ENCODE data around the gene RASL10A. TPM values are rescaled to one million over a fixed set of nuclear protein-coding genes. Genes with fewer than 3 reads are reported as not detected.

The RASL10A gene
- total and polyA plus RNA-seq, 2 experiments from 2014 or later = 1.6 to 3.0 TPM

GRCh38 chr22:29313576-29314466 is 1.7 kb downstream of the RASL10A start (continued):
- TF ChIP-seq NANOG (IDR thresholded peaks at IDR 0.05; ENCODE audit: borderline replicate concordance) = no peak

- ATAC-seq = peak; percentile 62
- DNase-seq (ENCODE audit: low spot score) = peak; percentile 89
- Histone ChIP-seq H3K27ac (ENCODE audit: low read depth) (no peak overlapping the region), H3K36me3 (ENCODE audit: insufficient read depth) (no peaks in the 10 kb centered on the region), H3F3A (replicated peaks; ENCODE audit: low read depth) (peaks cover 24% of the 10 kb centered on the region), H2AFZ (no peak overlapping the region), H3K4me3 (no peak overlapping the region), H3K4me1 (ENCODE audit: insufficient read depth) (peaks cover 5% of the 10 kb centered on the region; the same call in 1 of the 2 replicates), H3K79me2 (replicated peaks; ENCODE audit: insufficient read depth) (no peaks in the 10 kb centered on the region), H3K27me3 (ENCODE audit: insufficient read depth) (peaks cover 54% of the 10 kb centered on the region), H3K9me2 (ENCODE audit: insufficient read depth) (no peaks in the 10 kb centered on the region), H4K20me1 (replicated peaks; ENCODE audit: insufficient read depth) (peaks cover 9% of the 10 kb centered on the region), H3K4me2 (no peak overlapping the region)
- H3K27me3 Mint-ChIP-seq (ENCODE audit: insufficient read depth, low read depth, poor library complexity) = peaks cover 47% of the 10 kb centered on the region
- peaks cover 24% of the 10 kb centered on the region for H3K4me1 Mint-ChIP-seq
- H3K36me3 Mint-ChIP-seq (ENCODE audit: low read depth) = peaks cover 7% of the 10 kb centered on the region; the same call in 1 of the 3 replicates
- no peak overlapping the region for H3K4me3 Mint-ChIP-seq
- H3K27ac Mint-ChIP-seq = no peak overlapping the region
- peaks cover 21% of the 10 kb centered on the region for H3K9me3 Mint-ChIP-seq
- no peak for TF ChIP-seq JUNB (IDR thresholded peaks at IDR 0.05; ENCODE audit: unreplicated experiment)
- no peak for TF ChIP-seq REST (IDR thresholded peaks at IDR 0.05; ENCODE audit: unreplicated experiment)
- TF ChIP-seq ZNF114 (CRISPR knock-in tag; IDR thresholded peaks at IDR 0.05) = no peak
- no peak for TF ChIP-seq ZNF331 (CRISPR knock-in tag; IDR thresholded peaks at IDR 0.05; ENCODE audit: low read depth)
- no peak for TF ChIP-seq ETS1 (IDR thresholded peaks at IDR 0.05)
- peak; percentile 85 to 99 for TF ChIP-seq CTCF (conservative IDR thresholded peaks at IDR 0.05; ENCODE audit: low read depth in 2 of 2)
- no peak for TF ChIP-seq STAT1 (IDR thresholded peaks at IDR 0.05; ENCODE audit: unreplicated experiment)
- TF ChIP-seq EZH2 (IDR thresholded peaks at IDR 0.05; ENCODE audit: low read depth, unreplicated experiment) = no peak
- no peak for TF ChIP-seq ZNF462 (CRISPR knock-in tag; IDR thresholded peaks at IDR 0.05)
- no peak for TF ChIP-seq NANOG (IDR thresholded peaks at IDR 0.05; ENCODE audit: borderline replicate concordance)
- TF ChIP-seq EZH2phosphoT487 (IDR thresholded peaks at IDR 0.05; ENCODE audit: unreplicated experiment) = no peak
Observed at GRCh38 chr22:29313126-29313575, 2.3 kb downstream of the RASL10A start.

All from GM23338 (cell line).